Fibroblast of lung (primary cell): ENCODE data around the gene CLCF1. TPM values are rescaled to one million over a fixed set of nuclear protein-coding genes. Genes with fewer than 3 reads are reported as not detected.

Experiments used
- DNase-seq, 2 donors: peaks; one replicate each; pipeline versions ENCODE4 v3.0.0 to v3.0.0-alpha.2; 2010; ENCODE audit warnings: low read depth in 2 of 2
- H2AFZ ChIP-seq: 2 replicates; pipeline ENCODE4 v1.5.1; 2012; ENCODE audit warnings: low read length, control low read depth, inconsistent platforms
- H3K27ac ChIP-seq: 2 replicates; pipeline ENCODE4 v1.5.1; 2011; ENCODE audit warnings: low read length, control low read depth; ENCODE audit not compliant: insufficient read depth
- H3K27me3 ChIP-seq: 2 replicates; pipeline ENCODE4 v1.5.1; 2011; ENCODE audit warnings: mild to moderate bottlenecking, low read length; ENCODE audit not compliant: control insufficient read depth, insufficient read depth
- H3K36me3 ChIP-seq: 2 replicates; pipeline ENCODE4 v1.5.1; 2011; ENCODE audit warnings: low read length; ENCODE audit not compliant: control insufficient read depth, insufficient read depth
- H3K4me1 ChIP-seq: 2 replicates; pipeline ENCODE4 v1.5.1; 2011; ENCODE audit warnings: low read length; ENCODE audit not compliant: control insufficient read depth, insufficient read depth; ENCODE audit errors: extremely low read depth
- H3K4me2 ChIP-seq: 2 replicates; pipeline ENCODE4 v1.5.1; 2011; ENCODE audit warnings: low read length, control low read depth; ENCODE audit not compliant: insufficient read depth; ENCODE audit errors: extremely low read depth
- H3K4me3 ChIP-seq, 4 experiments: fragments of 200-600 bp in 1 of 4; sonication (generic) in 1 of 4; replicated peaks in 1 of 4; 2 replicates each; pipeline ENCODE4 v1.5.1; 2011 to 2016; ENCODE audit warnings: low read length in 4 of 4, low read depth in 3 of 4, mild to moderate bottlenecking in 3 of 4, control low read depth in 2 of 4, inconsistent platforms in 1 of 4, mixed read lengths in 1 of 4; ENCODE audit not compliant: insufficient read depth in 1 of 4; ENCODE audit errors: control extremely low read depth in 1 of 4
- H3K79me2 ChIP-seq: 2 replicates; pipeline ENCODE4 v1.5.1; 2012; ENCODE audit warnings: mild to moderate bottlenecking, low read length, inconsistent platforms; ENCODE audit not compliant: control insufficient read depth, insufficient read depth
- H3K9ac ChIP-seq: 2 replicates; pipeline ENCODE4 v1.5.1; 2011; ENCODE audit warnings: mild to moderate bottlenecking, low read length, control low read depth; ENCODE audit not compliant: insufficient read depth
- H3K9me3 ChIP-seq: 2 replicates; pipeline ENCODE4 v1.5.1; 2012; ENCODE audit warnings: low read depth, low read length; ENCODE audit not compliant: control insufficient read depth, insufficient read depth
- H4K20me1 ChIP-seq: 2 replicates; pipeline ENCODE4 v1.5.1; 2011; ENCODE audit warnings: low read length; ENCODE audit not compliant: control insufficient read depth, insufficient read depth; ENCODE audit errors: extremely low read depth
- CTCF ChIP-seq, 2 donors: IDR thresholded peaks in 1 of 2; conservative IDR thresholded peaks in 1 of 2; 1 replicate in 1 of 2; 2 replicates in 1 of 2; pipeline ENCODE4 v1.5.1; 2011 to 2012; ENCODE audit warnings: low read length in 2 of 2, control low read depth in 1 of 2, inconsistent platforms in 1 of 2, low read depth in 1 of 2, mild to moderate bottlenecking in 1 of 2
- EZH2 ChIP-seq: IDR thresholded peaks from 2 replicates; pipeline ENCODE4 v1.5.1; 2012; ENCODE audit warnings: low read length, control low read depth, mild to moderate bottlenecking; ENCODE audit errors: missing control alignments
- polyA plus RNA-seq, 2 donors: library from polyadenylated mRNA; depleted of rRNA in 1 of 2; stranded (reverse) in 1 of 2; unstranded in 1 of 2; fragments of >200 nt; gene quantifications; 2 replicates each; pipeline ENCODE4 v1.2.1, GENCODE V29; 2011 to 2012; ENCODE audit warnings: missing spikeins in 1 of 2
- total RNA-seq: library from RNA; depleted of rRNA; stranded (reverse); fragments of >200 nt; gene quantifications from 2 replicates; pipeline ENCODE4 v1.2.1, GENCODE V29; 2014

CLCF1 gene
- total and polyA plus RNA-seq, 2 donors (not counting 1 experiment from before 2014, with no cell fraction given): 2.3 to 6.0 TPM

GRCh38 chr11:67418476-67419281 lies 45.3 kb upstream of the CLCF1 start:
- H3K9ac ChIP-seq: no peak overlapping the region
- peaks cover 5% of the 10 kb centered on the region for H3K4me1 ChIP-seq
- no peaks in the 10 kb centered on the region for H3K79me2 ChIP-seq
- DNase-seq: no peak
- no peak overlapping the region for H3K4me3 ChIP-seq
- no peak overlapping the region for H2AFZ ChIP-seq
- no peaks in the 10 kb centered on the region for H3K36me3 ChIP-seq
- no peak overlapping the region for H3K27ac ChIP-seq
- no peaks in the 10 kb centered on the region for H3K9me3 ChIP-seq
- no peak overlapping the region for H3K4me2 ChIP-seq
- no peaks in the 10 kb centered on the region for H4K20me1 ChIP-seq
- TF ChIP-seq EZH2 (no peak), CTCF (conservative IDR thresholded peaks at IDR 0.05 in 1 of 2, IDR thresholded peaks at IDR 0.05 in 1 of 2; ENCODE audit: low read depth in 1 of 2, low read length in 2 of 2) (no peak)
- peaks cover 8% of the 10 kb centered on the region for H3K27me3 ChIP-seq

- Histone ChIP-seq H3K79me2 (no peaks in the 10 kb centered on the region), H3K27me3 (peaks cover 12% of the 10 kb centered on the region), H3K36me3 (no peaks in the 10 kb centered on the region), H3K27ac (no peak overlapping the region), H3K4me2 (no peak overlapping the region), H3K9ac (no peak overlapping the region), H4K20me1 (no peaks in the 10 kb centered on the region), H3K4me3 (no peak overlapping the region), H2AFZ (no peak overlapping the region), H3K9me3 (no peaks in the 10 kb centered on the region), H3K4me1 (peaks cover 5% of the 10 kb centered on the region)
- DNase-seq: no peak
- TF ChIP-seq CTCF (conservative IDR thresholded peaks at IDR 0.05 in 1 of 2, IDR thresholded peaks at IDR 0.05 in 1 of 2; ENCODE audit: low read depth in 1 of 2, low read length in 2 of 2): no peak
- TF ChIP-seq EZH2: no peak
Observed at GRCh38 chr11:67417425-67417824, 44.0 kb upstream of the CLCF1 start.

GRCh38 chr11:67416416-67417335 lies 43.3 kb upstream of the CLCF1 start:
- Histone ChIP-seq H2AFZ (no peak overlapping the region), H3K9ac (no peak overlapping the region), H3K27me3 (peaks cover 16% of the 10 kb centered on the region), H3K36me3 (no peaks in the 10 kb centered on the region), H3K27ac (no peak overlapping the region), H3K79me2 (no peaks in the 10 kb centered on the region), H3K4me1 (peaks cover 5% of the 10 kb centered on the region), H4K20me1 (no peaks in the 10 kb centered on the region), H3K4me2 (no peak overlapping the region), H3K4me3 (no peak overlapping the region), H3K9me3 (no peaks in the 10 kb centered on the region)
- TF ChIP-seq CTCF (conservative IDR thresholded peaks at IDR 0.05 in 1 of 2, IDR thresholded peaks at IDR 0.05 in 1 of 2; ENCODE audit: low read depth in 1 of 2, low read length in 2 of 2): no peak
- TF ChIP-seq EZH2: no peak
- peak in 1 of 2 donors; percentile 18 for DNase-seq
